Psoas muscle (tissue), 8 donors: ENCODE measurements around the gene FDCSP. TPM values are rescaled to one million over a fixed set of nuclear protein-coding genes. Genes with fewer than 3 reads are reported as not detected.

Experiments used
- ATAC-seq, 4 donors: fragments of 200-7000 bp; cut with Tn5 transposase; one replicate each; pipeline ENCODE4 v1.9.1; 2020; ENCODE audit warnings: moderate library complexity in 3 of 4, mild to moderate bottlenecking in 2 of 4
- DNase-seq, 2 donors: peaks; one replicate each; pipeline ENCODE4 v3.0.0-alpha.2; 2020
- H3K27ac ChIP-seq: fragments of 200-600 bp; one replicate; pipeline ENCODE4 v1.8.0; 2022
- H3K27me3 ChIP-seq, 3 donors: fragments of 200-600 bp in 1 of 3; one replicate each; pipeline versions ENCODE4 v1.6.1 to v1.8.0; 2013 to 2022; ENCODE audit warnings: low read length in 2 of 3, mild to moderate bottlenecking in 2 of 3, moderate library complexity in 1 of 3; ENCODE audit not compliant: insufficient read depth in 3 of 3
- H3K36me3 ChIP-seq, 2 donors: fragments of 200-600 bp in 1 of 2; one replicate each; pipeline versions ENCODE4 v1.6.1 to v1.8.0; 2013 to 2022; ENCODE audit warnings: low read depth in 1 of 2, mild to moderate bottlenecking in 1 of 2, moderate library complexity in 1 of 2; ENCODE audit not compliant: insufficient read depth in 1 of 2
- H3K4me1 ChIP-seq: fragments of 200-600 bp; one replicate; pipeline ENCODE4 v1.8.0; 2022
- H3K4me3 ChIP-seq: fragments of 200-600 bp; one replicate; pipeline ENCODE4 v1.8.0; 2022; ENCODE audit warnings: mild to moderate bottlenecking
- H3K9me3 ChIP-seq: fragments of 200-600 bp; one replicate; pipeline ENCODE4 v1.8.0; 2022
- CTCF ChIP-seq: fragments of 200-600 bp; IDR thresholded peaks from one replicate; pipeline ENCODE4 v1.8.0; 2022; ENCODE audit warnings: antibody characterized with exemption
- WGBS, 3 donors: extraction: QIAGEN DNeasy Blood & Tissue Kit; methylation state at CpG; one replicate each; pipeline versions ENCODE4 v1.1.6 to v1.1.7; 2013; 5-methylcytosine and 5-hydroxymethylcytosine counted together
- intact Hi-C, 2 donors: fragments of 100-400 bp; cut with DNase I; formaldehyde crosslinking; loops; one replicate each; pipeline versions ENCODE4 v1.11.0 to v1.14.2; 2022
- polyA plus RNA-seq, 3 donors: library from polyadenylated mRNA; stranded (reverse); fragments of 200-250 nt; gene quantifications; one replicate each; pipeline ENCODE4 v1.2.3, GENCODE V29; 2013
- total RNA-seq, 4 donors: library from RNA; stranded (reverse); fragmentation: NEBNext Ultra II Directional in 2 of 4; extraction: Animal tissue kit (Norgen Biotek cat#: 25700) in 2 of 4; gene quantifications; one replicate each; pipeline versions ENCODE4 v1.2.1 to v1.2.4, GENCODE V29; 2021 to 2023
- donor health status: healthy with polysubstance abuse.
- donor health status: DM: no; HTN: no; CAD: no; lungs with moderate emphysema.
- donor health status: Bipolar disorder and iron deficiency.
- donor health status: healthy.
- donor health status: DM: yes; HTN: yes; CAD: no.
- donor health status: DM: no; HTN: no; CAD: no.
- donor health status: DM: no; HTN: no; CAD: no.
- donor health status: DM: yes; HTN: yes; CAD: no.

Gene FDCSP
- total and polyA plus RNA-seq, 7 donors, result not detected

- Histone ChIP-seq H3K27me3 (no peaks in the 10 kb centered on the region), H3K36me3 (no peaks in the 10 kb centered on the region), H3K9me3 (no peaks in the 10 kb centered on the region), H3K4me3 (no peak overlapping the region), H3K27ac (no peak overlapping the region), H3K4me1 (no peaks in the 10 kb centered on the region)
- ATAC-seq (no peak), DNase-seq (no peak)
- no peak for TF ChIP-seq CTCF
- intact Hi-C loops, result no loop called here
- WGBS, 3 donors, result 24 to 57% (median 32%) methylated on average over 3 of the region's 3 CpGs
Observed at GRCh38 chr4:70251250-70251944, 25.5 kb downstream of the FDCSP start.

GRCh38 chr4:70251945-70252277 lies 26.0 kb downstream of the FDCSP start:
- Histone ChIP-seq H3K9me3 (no peaks in the 10 kb centered on the region), H3K36me3 (no peaks in the 10 kb centered on the region), H3K4me1 (no peaks in the 10 kb centered on the region), H3K4me3 (no peak overlapping the region), H3K27ac (no peak overlapping the region), H3K27me3 (no peaks in the 10 kb centered on the region)
- intact Hi-C loops, result no loop called here
- no peak for TF ChIP-seq CTCF
- DNase-seq (no peak), ATAC-seq (no peak)
- WGBS, 3 donors, result 67 to 72% (median 71%) methylated on average over 1 of the region's 1 CpG

GRCh38 chr4:70269674-70270073 lies 43.8 kb downstream of the FDCSP start:
- no peaks in the 10 kb centered on the region for H3K27me3 ChIP-seq
- H3K4me3 ChIP-seq, result no peak overlapping the region
- no peaks in the 10 kb centered on the region for H3K4me1 ChIP-seq
- intact Hi-C loops, result no loop called here
- no peaks in the 10 kb centered on the region for H3K9me3 ChIP-seq
- no peak overlapping the region for H3K27ac ChIP-seq
- DNase-seq (no peak), ATAC-seq (no peak)
- no peak for TF ChIP-seq CTCF
- no peaks in the 10 kb centered on the region for H3K36me3 ChIP-seq
- WGBS, 3 donors, result 6 to 14% (median 11%) methylated on average over 1 of the region's 1 CpG

- Histone ChIP-seq H3K4me1 (no peaks in the 10 kb centered on the region), H3K9me3 (no peaks in the 10 kb centered on the region), H3K36me3 (no peaks in the 10 kb centered on the region), H3K27me3 (no peaks in the 10 kb centered on the region), H3K27ac (no peak overlapping the region), H3K4me3 (no peak overlapping the region)
- intact Hi-C loops, result no loop called here
- TF ChIP-seq CTCF, result no peak
- 89 to 96% (median 96%) methylated on average over 2 of the region's 2 CpGs for WGBS, 3 donors
- ATAC-seq (no peak), DNase-seq (no peak)
Observed at GRCh38 chr4:70277121-70277520, 51.2 kb downstream of the FDCSP start.

GRCh38 chr4:70280567-70280966 lies 54.6 kb downstream of the FDCSP start:
- H3K36me3 ChIP-seq, result no peaks in the 10 kb centered on the region
- no peak for TF ChIP-seq CTCF
- WGBS, 3 donors, result 28 to 62% (median 37%) methylated on average over 1 of the region's 1 CpG
- no peak for ATAC-seq
- no peak for DNase-seq
- H3K4me1 ChIP-seq, result no peaks in the 10 kb centered on the region
- intact Hi-C loops, result no loop called here
- no peaks in the 10 kb centered on the region for H3K9me3 ChIP-seq
- no peak overlapping the region for H3K4me3 ChIP-seq
- H3K27me3 ChIP-seq, result no peaks in the 10 kb centered on the region
- no peak overlapping the region for H3K27ac ChIP-seq
